Natural killer cell (primary cell): Measurements from ENCODE around the gene CALML6. TPM values are rescaled to one million over a fixed set of nuclear protein-coding genes. Genes with fewer than 3 reads are reported as not detected.

Experiments
- ATAC-seq, 3 donors: fragments of 150-1000 bp in 2 of 3; fragments of 200-7000 bp in 1 of 3; cut with Tn5 transposase; 1 replicate in 1 of 3; 2 replicates in 2 of 3; pipeline ENCODE4 v1.10.0; 2021; ENCODE audit warnings: mild to moderate bottlenecking in 2 of 3, moderate library complexity in 2 of 3
- DNase-seq, 2 donors: peaks; one replicate each; pipeline versions ENCODE4 v3.0.0 to v3.0.0-alpha.2; 2013 to 2021; ENCODE audit warnings: mixed read lengths in 1 of 2
- H3K27ac ChIP-seq: one replicate; pipeline ENCODE4 v1.5.1; 2013; ENCODE audit warnings: mild to moderate bottlenecking, low read length
- H3K27me3 ChIP-seq: one replicate; pipeline ENCODE4 v1.6.1; 2013; ENCODE audit warnings: low read length; ENCODE audit not compliant: control insufficient read depth, insufficient read depth
- H3K36me3 ChIP-seq: one replicate; pipeline ENCODE4 v1.6.1; 2013; ENCODE audit warnings: low read length; ENCODE audit not compliant: control insufficient read depth, insufficient read depth
- H3K4me1 ChIP-seq: one replicate; pipeline ENCODE4 v1.6.1; 2013; ENCODE audit warnings: low read length; ENCODE audit not compliant: control insufficient read depth, insufficient read depth
- H3K4me3 ChIP-seq: one replicate; pipeline ENCODE4 v1.5.1; 2013; ENCODE audit warnings: low read length
- H3K9me3 ChIP-seq: one replicate; pipeline ENCODE4 v1.6.1; 2013; ENCODE audit warnings: low read length; ENCODE audit not compliant: control insufficient read depth, insufficient read depth
- H3K27ac Mint-ChIP-seq, 2 donors: one replicate each; pipeline ENCODE4 v1.8.0; 2022; ENCODE audit warnings: mild to moderate bottlenecking in 2 of 2, mixed read lengths in 2 of 2, moderate library complexity in 1 of 2
- H3K27me3 Mint-ChIP-seq, 2 donors: one replicate each; pipeline ENCODE4 v1.8.0; 2022; ENCODE audit warnings: low read depth in 2 of 2, mixed read lengths in 2 of 2
- H3K36me3 Mint-ChIP-seq: one replicate; pipeline ENCODE4 v1.8.0; 2022; ENCODE audit warnings: mixed read lengths
- H3K4me1 Mint-ChIP-seq, 2 donors: one replicate each; pipeline ENCODE4 v1.8.0; 2022; ENCODE audit warnings: mixed read lengths in 2 of 2
- H3K4me3 Mint-ChIP-seq: one replicate; pipeline ENCODE4 v1.8.0; 2022; ENCODE audit warnings: mild to moderate bottlenecking, moderate library complexity, mixed read lengths
- H3K9me3 Mint-ChIP-seq, 2 donors: one replicate each; pipeline ENCODE4 v1.8.0; 2022; ENCODE audit warnings: mixed read lengths in 2 of 2
- WGBS: methylation state at CpG from one replicate; pipeline ENCODE4 v1.1.7; 2013; ENCODE audit warnings: missing lambda C conversion rate; ENCODE audit not compliant: insufficient coverage; 5-methylcytosine and 5-hydroxymethylcytosine counted together
- intact Hi-C: fragments of 100-400 bp; cut with micrococcal nuclease; formaldehyde crosslinking; loops from one replicate; pipeline ENCODE4 v1.14.2; 2022
- total RNA-seq, 4 donors: library from RNA; stranded (reverse); fragments of 120-200 nt in 1 of 4; gene quantifications; one replicate each; pipeline versions ENCODE4 v1.2.3 to v1.2.4, GENCODE V29; 2013 to 2022
- TF ChIP-seq, protein P1 (sequence below): fragments of 200-600 bp; IDR thresholded peaks from one replicate; pipeline ENCODE4 v1.8.0; 2022; ENCODE audit warnings: antibody characterized with exemption

Gene CALML6
- total RNA-seq, 3 donors from 2014 or later (not counting 1 experiment from before 2014, with no cell fraction given), result 2.1 to 3.9 (median 2.9) TPM

DNA sequence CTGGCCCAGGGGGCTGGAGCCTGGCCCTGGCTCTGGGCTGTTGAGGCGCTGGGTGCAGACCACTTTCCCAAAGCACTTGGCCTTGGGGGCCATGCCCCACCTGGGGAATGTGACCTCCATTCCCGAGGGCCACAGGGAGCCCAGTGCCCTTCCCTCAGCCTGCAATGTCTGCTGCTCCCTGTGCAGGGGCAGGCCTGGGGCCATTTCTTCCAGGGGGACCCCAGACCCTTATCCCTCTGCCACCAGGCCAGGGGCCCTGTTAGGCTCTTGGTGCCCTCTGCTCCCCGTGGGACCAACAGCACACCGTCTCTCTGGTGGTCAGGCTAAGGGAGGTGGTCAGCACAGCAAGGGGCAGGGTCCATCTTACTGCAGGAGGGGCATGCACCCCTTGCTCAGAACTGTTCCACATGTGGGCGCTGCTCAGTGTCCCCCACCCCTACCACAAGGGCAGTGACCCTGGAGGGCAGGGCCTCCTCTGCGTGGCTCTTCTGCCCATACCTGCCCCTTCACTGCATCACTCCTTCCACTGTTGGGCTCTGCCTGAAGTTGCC lies 5.1 kb downstream of the CALML6 start:
- DNase-seq (no peak), ATAC-seq (no peak)
- H3K4me3 Mint-ChIP-seq, result peak overlapping the region; percentile 13
- peaks cover 0 to 7% of the 10 kb centered on the region in 2 donors for H3K4me1 Mint-ChIP-seq
- TF ChIP-seq, protein P1, sequence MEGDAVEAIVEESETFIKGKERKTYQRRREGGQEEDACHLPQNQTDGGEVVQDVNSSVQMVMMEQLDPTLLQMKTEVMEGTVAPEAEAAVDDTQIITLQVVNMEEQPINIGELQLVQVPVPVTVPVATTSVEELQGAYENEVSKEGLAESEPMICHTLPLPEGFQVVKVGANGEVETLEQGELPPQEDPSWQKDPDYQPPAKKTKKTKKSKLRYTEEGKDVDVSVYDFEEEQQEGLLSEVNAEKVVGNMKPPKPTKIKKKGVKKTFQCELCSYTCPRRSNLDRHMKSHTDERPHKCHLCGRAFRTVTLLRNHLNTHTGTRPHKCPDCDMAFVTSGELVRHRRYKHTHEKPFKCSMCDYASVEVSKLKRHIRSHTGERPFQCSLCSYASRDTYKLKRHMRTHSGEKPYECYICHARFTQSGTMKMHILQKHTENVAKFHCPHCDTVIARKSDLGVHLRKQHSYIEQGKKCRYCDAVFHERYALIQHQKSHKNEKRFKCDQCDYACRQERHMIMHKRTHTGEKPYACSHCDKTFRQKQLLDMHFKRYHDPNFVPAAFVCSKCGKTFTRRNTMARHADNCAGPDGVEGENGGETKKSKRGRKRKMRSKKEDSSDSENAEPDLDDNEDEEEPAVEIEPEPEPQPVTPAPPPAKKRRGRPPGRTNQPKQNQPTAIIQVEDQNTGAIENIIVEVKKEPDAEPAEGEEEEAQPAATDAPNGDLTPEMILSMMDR, result no peak
- Histone ChIP-seq H3K27me3 (no peaks in the 10 kb centered on the region), H3K4me1 (peaks cover 22% of the 10 kb centered on the region), H3K9me3 (no peaks in the 10 kb centered on the region), H3K4me3 (no peak overlapping the region), H3K27ac (peak overlapping the region; percentile 46), H3K36me3 (no peaks in the 10 kb centered on the region)
- intact Hi-C loops, result no loop called here
- peak overlapping the region in 1 of 2 donors; percentile 44 for H3K27ac Mint-ChIP-seq
- no peaks in the 10 kb centered on the region for H3K27me3 Mint-ChIP-seq
- no peaks in the 10 kb centered on the region for H3K36me3 Mint-ChIP-seq
- WGBS, result 86% methylated on average over 6 of the region's 6 CpGs
- H3K9me3 Mint-ChIP-seq, result no peaks in the 10 kb centered on the region

DNA sequence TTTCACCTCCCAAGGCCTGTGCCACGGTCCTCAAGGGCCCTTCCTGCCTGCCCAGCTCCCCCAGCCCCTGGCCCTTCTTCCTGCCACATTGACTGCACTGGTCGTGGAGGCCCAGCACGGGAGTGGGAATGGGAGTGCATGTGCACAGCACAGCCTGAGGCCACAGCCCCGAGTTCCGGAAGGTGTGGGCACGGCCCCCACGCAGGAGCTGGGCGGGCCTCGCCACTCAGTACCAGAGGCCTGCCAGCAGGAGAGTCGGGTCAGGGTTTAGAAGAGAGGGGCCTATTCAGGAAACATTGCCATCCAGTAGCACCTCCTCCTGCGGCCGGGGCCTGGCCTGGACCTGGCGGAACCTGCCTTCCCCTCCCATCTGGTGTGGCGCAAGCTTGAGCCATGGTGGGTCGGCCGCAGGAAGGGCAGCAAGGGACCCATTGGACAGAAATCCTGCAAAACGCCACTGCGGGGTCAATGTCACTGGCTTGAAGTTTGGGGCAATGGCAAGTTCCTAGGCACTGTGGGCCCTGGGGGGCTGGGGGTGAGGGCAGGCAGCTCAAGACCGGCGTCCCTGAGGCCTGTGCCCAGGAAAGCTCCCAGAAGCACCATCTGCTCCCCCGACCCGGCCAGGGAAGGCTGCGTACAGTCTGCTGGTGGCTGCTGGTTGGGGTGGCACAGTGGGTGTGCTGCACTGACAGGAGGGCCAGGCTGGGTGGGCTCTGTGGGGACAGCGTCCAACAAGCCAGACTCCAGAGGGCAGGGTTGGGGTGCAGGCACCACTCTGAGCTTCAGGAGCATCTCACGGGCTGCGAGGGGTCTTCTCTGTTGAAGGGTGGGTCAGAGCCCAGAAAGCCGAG lies 5.8 kb downstream of the CALML6 start:
- Mint-ChIP-seq H3K27me3 (no peaks in the 10 kb centered on the region), H3K9me3 (no peaks in the 10 kb centered on the region), H3K27ac (peak overlapping the region in 1 of 2 donors; percentile 44), H3K4me3 (peak overlapping the region; percentile 13), H3K4me1 (peaks cover 0 to 7% of the 10 kb centered on the region in 2 donors), H3K36me3 (no peaks in the 10 kb centered on the region)
- Histone ChIP-seq H3K9me3 (no peaks in the 10 kb centered on the region), H3K36me3 (no peaks in the 10 kb centered on the region), H3K4me1 (peaks cover 22% of the 10 kb centered on the region), H3K27me3 (no peaks in the 10 kb centered on the region), H3K27ac (no peak overlapping the region), H3K4me3 (no peak overlapping the region)
- ATAC-seq (no peak), DNase-seq (no peak)
- TF ChIP-seq, protein P1, result no peak
- intact Hi-C loops, result no loop called here
- WGBS, result 89% methylated on average over 27 of the region's 27 CpGs

DNA sequence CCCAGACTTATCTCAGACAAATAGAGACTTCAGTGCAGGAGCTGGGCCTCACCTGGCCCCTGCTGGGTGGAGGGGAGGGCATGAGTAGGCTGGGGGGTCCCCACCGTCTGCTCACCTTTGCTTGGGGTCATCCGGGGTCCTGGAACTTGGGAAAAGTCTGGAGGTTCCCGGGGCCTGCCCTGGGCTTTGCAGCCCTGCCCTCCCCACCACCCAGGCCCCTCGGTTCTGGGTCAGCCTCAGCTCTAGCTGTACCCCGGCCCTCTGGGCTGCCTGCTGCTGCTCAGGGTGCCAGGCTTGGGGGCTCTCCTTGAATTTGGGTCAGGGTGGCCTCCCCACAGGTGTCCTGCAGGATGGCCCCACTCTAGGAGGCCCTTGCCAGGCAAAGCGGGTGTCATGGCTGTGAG lies 6.4 kb downstream of the CALML6 start:
- Mint-ChIP-seq H3K36me3 (no peaks in the 10 kb centered on the region), H3K27ac (no peak overlapping the region), H3K9me3 (no peaks in the 10 kb centered on the region), H3K27me3 (no peaks in the 10 kb centered on the region), H3K4me3 (no peak overlapping the region), H3K4me1 (peaks cover 0 to 7% of the 10 kb centered on the region in 2 donors)
- TF ChIP-seq, protein P1, result no peak
- DNase-seq (no peak), ATAC-seq (no peak)
- H3K27ac ChIP-seq, result no peak overlapping the region
- whole genome bisulfite sequencing, result 92% methylated on average over 6 of the region's 6 CpGs
- H3K9me3 ChIP-seq, result no peaks in the 10 kb centered on the region
- peaks cover 22% of the 10 kb centered on the region for H3K4me1 ChIP-seq
- H3K4me3 ChIP-seq, result no peak overlapping the region
- no peaks in the 10 kb centered on the region for H3K27me3 ChIP-seq
- no peaks in the 10 kb centered on the region for H3K36me3 ChIP-seq
- intact Hi-C loops, result no loop called here
